ENCODE data around the gene ZNF750. TPM values are rescaled to one million over a fixed set of nuclear protein-coding genes. Genes with fewer than 3 reads are reported as not detected.

The ZNF750 gene
- total and polyA plus RNA-seq, 8 donors, result 0.38 to 3.4 (median 0.68) TPM

DNA sequence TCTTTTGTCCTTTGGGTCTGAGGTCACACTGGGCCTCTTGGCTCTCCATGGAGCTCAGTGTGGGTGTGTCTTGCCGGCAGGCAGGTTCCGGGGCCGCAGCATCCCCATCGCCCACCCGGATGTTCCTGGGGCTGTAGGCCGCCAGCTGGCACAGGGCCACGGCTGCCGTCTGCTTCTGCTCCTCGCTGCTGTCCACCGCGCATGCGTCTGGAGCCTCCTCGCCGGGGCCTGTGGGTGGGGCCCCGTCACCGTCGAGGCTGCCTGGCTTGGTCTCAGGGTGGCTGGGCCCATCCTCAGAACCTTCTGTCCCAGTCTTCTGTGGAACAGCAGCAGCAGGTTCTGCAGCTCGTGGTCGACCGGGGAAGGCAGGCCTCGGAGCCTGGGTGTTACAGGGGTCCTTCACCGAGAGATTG, 9.6 kb downstream of the ZNF750 start:
- H3K27ac ChIP-seq, result no peak overlapping the region
- no peak overlapping the region for H3K4me3 ChIP-seq
- peaks cover 0 to 23% of the 10 kb centered on the region in 2 donors for H3K36me3 ChIP-seq
- intact Hi-C loops (cut with DNase I), result no loop called here
- ATAC-seq (no peak), DNase-seq (peak in 1 of 4 donors; percentile 68)
- H3K27me3 ChIP-seq, result no peaks in the 10 kb centered on the region
- TF ChIP-seq, protein P1, sequence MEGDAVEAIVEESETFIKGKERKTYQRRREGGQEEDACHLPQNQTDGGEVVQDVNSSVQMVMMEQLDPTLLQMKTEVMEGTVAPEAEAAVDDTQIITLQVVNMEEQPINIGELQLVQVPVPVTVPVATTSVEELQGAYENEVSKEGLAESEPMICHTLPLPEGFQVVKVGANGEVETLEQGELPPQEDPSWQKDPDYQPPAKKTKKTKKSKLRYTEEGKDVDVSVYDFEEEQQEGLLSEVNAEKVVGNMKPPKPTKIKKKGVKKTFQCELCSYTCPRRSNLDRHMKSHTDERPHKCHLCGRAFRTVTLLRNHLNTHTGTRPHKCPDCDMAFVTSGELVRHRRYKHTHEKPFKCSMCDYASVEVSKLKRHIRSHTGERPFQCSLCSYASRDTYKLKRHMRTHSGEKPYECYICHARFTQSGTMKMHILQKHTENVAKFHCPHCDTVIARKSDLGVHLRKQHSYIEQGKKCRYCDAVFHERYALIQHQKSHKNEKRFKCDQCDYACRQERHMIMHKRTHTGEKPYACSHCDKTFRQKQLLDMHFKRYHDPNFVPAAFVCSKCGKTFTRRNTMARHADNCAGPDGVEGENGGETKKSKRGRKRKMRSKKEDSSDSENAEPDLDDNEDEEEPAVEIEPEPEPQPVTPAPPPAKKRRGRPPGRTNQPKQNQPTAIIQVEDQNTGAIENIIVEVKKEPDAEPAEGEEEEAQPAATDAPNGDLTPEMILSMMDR (IDR thresholded peaks at IDR 0.05), result no peak
- H3K9me3 ChIP-seq, result no peaks in the 10 kb centered on the region
- H3K4me1 ChIP-seq, result peaks cover 0 to 6% of the 10 kb centered on the region in 2 donors

DNA sequence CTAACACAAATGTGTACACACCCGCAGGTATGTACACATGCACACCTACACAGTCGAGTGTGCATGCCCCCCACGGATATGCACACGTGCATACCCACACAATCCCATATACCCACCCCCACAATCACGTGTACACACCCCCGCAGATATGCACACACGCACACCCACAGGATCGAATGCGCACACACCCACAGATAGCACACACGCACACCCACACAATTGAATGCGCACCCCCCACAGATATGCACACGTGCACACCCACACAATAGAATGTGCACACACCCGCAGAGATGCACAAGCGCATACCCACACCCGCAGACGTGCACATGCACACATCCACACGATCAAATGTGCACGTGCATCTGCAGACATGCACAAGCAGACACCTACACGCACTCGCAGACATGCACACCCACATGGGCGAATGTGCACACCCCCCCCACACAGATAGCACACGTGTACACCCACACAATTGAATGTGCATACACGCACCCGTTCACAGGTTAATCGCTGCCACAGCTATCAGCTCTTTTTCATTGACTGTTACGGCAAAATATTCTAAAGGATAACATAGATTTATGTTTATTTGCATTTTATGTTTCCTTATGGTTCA, 10.8 kb downstream of the ZNF750 start:
- no peak overlapping the region for H3K27ac ChIP-seq
- no peak overlapping the region for H3K4me3 ChIP-seq
- no peaks in the 10 kb centered on the region for H3K9me3 ChIP-seq
- intact Hi-C loops (cut with DNase I), result no loop called here
- ATAC-seq (no peak), DNase-seq (no peak)
- H3K4me1 ChIP-seq, result peaks cover 0 to 6% of the 10 kb centered on the region in 2 donors
- H3K27me3 ChIP-seq, result no peaks in the 10 kb centered on the region
- TF ChIP-seq, protein P1 (IDR thresholded peaks at IDR 0.05), result no peak
- peaks cover 0 to 21% of the 10 kb centered on the region in 2 donors for H3K36me3 ChIP-seq

DNA sequence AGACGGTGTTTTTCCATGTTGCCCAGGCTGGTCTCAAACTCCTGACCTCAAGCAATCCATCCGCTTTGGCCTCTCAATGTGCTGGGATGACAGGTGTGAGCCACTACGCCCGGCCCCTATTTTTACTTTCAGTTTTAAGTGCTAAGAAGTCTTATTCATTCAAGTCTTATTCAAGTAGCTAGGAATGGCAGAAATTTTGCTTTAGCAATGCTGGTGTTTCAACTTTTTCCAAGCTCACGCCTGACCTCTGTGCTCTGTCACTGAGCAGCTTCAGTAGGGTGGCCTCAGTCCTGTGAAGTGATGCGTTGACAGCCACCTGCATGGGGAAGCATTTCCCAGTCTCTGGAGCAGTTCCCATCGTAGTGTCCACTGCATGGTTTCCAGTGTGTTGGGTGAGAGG, 12.9 kb downstream of the ZNF750 start:
- DNase-seq, result no peak
- no peak for ATAC-seq
- H3K4me3 ChIP-seq, result no peak overlapping the region
- H3K27ac ChIP-seq, result no peak overlapping the region
- H3K4me1 ChIP-seq, result peaks cover 0 to 6% of the 10 kb centered on the region in 2 donors
- intact Hi-C loops (cut with DNase I), result no loop called here
- H3K36me3 ChIP-seq, result peaks cover 0 to 18% of the 10 kb centered on the region in 2 donors
- TF ChIP-seq, protein P1 (IDR thresholded peaks at IDR 0.05), result no peak
- no peaks in the 10 kb centered on the region for H3K9me3 ChIP-seq
- no peaks in the 10 kb centered on the region for H3K27me3 ChIP-seq

DNA sequence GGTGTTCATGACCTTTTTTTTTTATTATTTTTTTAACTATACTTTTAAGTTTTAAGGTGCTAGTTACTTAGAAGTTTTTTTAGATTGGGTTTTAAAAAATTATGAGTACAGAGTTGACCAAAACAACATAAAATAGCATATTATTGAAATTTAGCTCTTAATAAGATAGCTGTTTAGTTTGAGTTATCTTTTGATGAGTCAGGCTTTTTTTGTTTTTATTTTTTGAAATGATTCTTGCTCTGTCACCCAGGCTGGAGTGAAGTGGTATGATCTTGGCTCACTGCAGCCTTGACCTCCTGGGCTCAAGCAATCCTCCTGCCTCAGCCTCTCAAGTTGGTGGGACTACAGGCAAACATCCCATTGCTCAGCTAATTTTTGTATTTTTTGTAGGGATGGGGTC, 13.6 kb downstream of the ZNF750 start:
- Histone ChIP-seq H3K4me1 (peaks cover 0 to 6% of the 10 kb centered on the region in 2 donors), H3K27me3 (no peaks in the 10 kb centered on the region), H3K27ac (no peak overlapping the region), H3K36me3 (peaks cover 0 to 13% of the 10 kb centered on the region in 2 donors), H3K9me3 (no peaks in the 10 kb centered on the region), H3K4me3 (no peak overlapping the region)
- DNase-seq (no peak), ATAC-seq (no peak)
- intact Hi-C loops (cut with DNase I), result no loop called here
- TF ChIP-seq, protein P1 (IDR thresholded peaks at IDR 0.05), result no peak

DNA sequence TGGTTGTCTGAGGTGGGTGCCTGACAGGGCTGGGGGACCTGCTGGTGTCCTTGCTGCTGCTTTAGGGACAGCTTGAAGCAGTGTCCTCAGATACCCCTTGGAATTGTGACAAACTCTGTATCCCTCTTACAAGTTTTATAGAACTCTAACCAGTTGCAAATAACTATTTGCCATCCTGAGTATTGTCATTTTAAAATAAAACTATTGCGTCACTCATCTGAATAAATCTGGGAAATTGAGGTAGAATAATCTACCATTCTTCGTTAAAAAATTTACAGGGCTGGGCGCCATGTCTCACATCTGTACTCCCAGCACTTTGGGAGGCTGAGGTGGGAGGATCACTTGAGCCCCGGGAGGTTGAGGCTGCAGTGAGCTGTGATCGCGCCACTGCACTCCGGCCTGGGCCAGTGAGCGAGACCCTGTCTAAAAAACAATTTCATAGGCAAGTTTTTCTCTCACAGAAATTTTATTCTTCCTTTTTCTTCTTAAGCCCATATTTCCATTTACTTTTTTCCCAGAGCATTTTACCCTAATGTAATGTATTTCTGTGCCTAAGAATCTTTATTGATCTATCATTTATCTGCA, 14.2 kb downstream of the ZNF750 start:
- Histone ChIP-seq H3K27me3 (no peaks in the 10 kb centered on the region), H3K9me3 (peaks cover 0 to 4% of the 10 kb centered on the region in 2 donors), H3K27ac (no peak overlapping the region), H3K36me3 (peaks cover 0 to 11% of the 10 kb centered on the region in 2 donors), H3K4me3 (no peak overlapping the region), H3K4me1 (peaks cover 0 to 6% of the 10 kb centered on the region in 2 donors)
- ATAC-seq, result no peak
- intact Hi-C loops (cut with DNase I), result no loop called here
- DNase-seq, result no peak
- TF ChIP-seq, protein P1 (IDR thresholded peaks at IDR 0.05), result no peak

Data from left lung (tissue), 10 donors.